Natural killer cell (primary cell): Measurements from ENCODE around the gene DHRS1. TPM values are rescaled to one million over a fixed set of nuclear protein-coding genes. Genes with fewer than 3 reads are reported as not detected.

Experiments used
- ATAC-seq, 3 donors: fragments of 150-1000 bp in 2 of 3; fragments of 200-7000 bp in 1 of 3; cut with Tn5 transposase; 1 replicate in 1 of 3; 2 replicates in 2 of 3; pipeline ENCODE4 v1.10.0; 2021; ENCODE audit warnings: mild to moderate bottlenecking in 2 of 3, moderate library complexity in 2 of 3
- DNase-seq, 2 donors: peaks; one replicate each; pipeline versions ENCODE4 v3.0.0 to v3.0.0-alpha.2; 2013 to 2021; ENCODE audit warnings: mixed read lengths in 1 of 2
- H3K27ac ChIP-seq: one replicate; pipeline ENCODE4 v1.5.1; 2013; ENCODE audit warnings: mild to moderate bottlenecking, low read length
- H3K27me3 ChIP-seq: one replicate; pipeline ENCODE4 v1.6.1; 2013; ENCODE audit warnings: low read length; ENCODE audit not compliant: control insufficient read depth, insufficient read depth
- H3K36me3 ChIP-seq: one replicate; pipeline ENCODE4 v1.6.1; 2013; ENCODE audit warnings: low read length; ENCODE audit not compliant: control insufficient read depth, insufficient read depth
- H3K4me1 ChIP-seq: one replicate; pipeline ENCODE4 v1.6.1; 2013; ENCODE audit warnings: low read length; ENCODE audit not compliant: control insufficient read depth, insufficient read depth
- H3K4me3 ChIP-seq: one replicate; pipeline ENCODE4 v1.5.1; 2013; ENCODE audit warnings: low read length
- H3K9me3 ChIP-seq: one replicate; pipeline ENCODE4 v1.6.1; 2013; ENCODE audit warnings: low read length; ENCODE audit not compliant: control insufficient read depth, insufficient read depth
- H3K27ac Mint-ChIP-seq, 2 donors: one replicate each; pipeline ENCODE4 v1.8.0; 2022; ENCODE audit warnings: mild to moderate bottlenecking in 2 of 2, mixed read lengths in 2 of 2, moderate library complexity in 1 of 2
- H3K27me3 Mint-ChIP-seq, 2 donors: one replicate each; pipeline ENCODE4 v1.8.0; 2022; ENCODE audit warnings: low read depth in 2 of 2, mixed read lengths in 2 of 2
- H3K36me3 Mint-ChIP-seq: one replicate; pipeline ENCODE4 v1.8.0; 2022; ENCODE audit warnings: mixed read lengths
- H3K4me1 Mint-ChIP-seq, 2 donors: one replicate each; pipeline ENCODE4 v1.8.0; 2022; ENCODE audit warnings: mixed read lengths in 2 of 2
- H3K4me3 Mint-ChIP-seq: one replicate; pipeline ENCODE4 v1.8.0; 2022; ENCODE audit warnings: mild to moderate bottlenecking, moderate library complexity, mixed read lengths
- H3K9me3 Mint-ChIP-seq, 2 donors: one replicate each; pipeline ENCODE4 v1.8.0; 2022; ENCODE audit warnings: mixed read lengths in 2 of 2
- WGBS: methylation state at CpG from one replicate; pipeline ENCODE4 v1.1.7; 2013; ENCODE audit warnings: missing lambda C conversion rate; ENCODE audit not compliant: insufficient coverage; 5-methylcytosine and 5-hydroxymethylcytosine counted together
- intact Hi-C: fragments of 100-400 bp; cut with micrococcal nuclease; formaldehyde crosslinking; loops from one replicate; pipeline ENCODE4 v1.14.2; 2022
- total RNA-seq, 4 donors: library from RNA; stranded (reverse); fragments of 120-200 nt in 1 of 4; gene quantifications; one replicate each; pipeline versions ENCODE4 v1.2.3 to v1.2.4, GENCODE V29; 2013 to 2022
- TF ChIP-seq, protein P1 (sequence below): fragments of 200-600 bp; IDR thresholded peaks from one replicate; pipeline ENCODE4 v1.8.0; 2022; ENCODE audit warnings: antibody characterized with exemption

DHRS1 gene
- total RNA-seq, 3 donors from 2014 or later (not counting 1 experiment from before 2014, with no cell fraction given): 39.8 to 59.0 (median 43.3) TPM

DNA sequence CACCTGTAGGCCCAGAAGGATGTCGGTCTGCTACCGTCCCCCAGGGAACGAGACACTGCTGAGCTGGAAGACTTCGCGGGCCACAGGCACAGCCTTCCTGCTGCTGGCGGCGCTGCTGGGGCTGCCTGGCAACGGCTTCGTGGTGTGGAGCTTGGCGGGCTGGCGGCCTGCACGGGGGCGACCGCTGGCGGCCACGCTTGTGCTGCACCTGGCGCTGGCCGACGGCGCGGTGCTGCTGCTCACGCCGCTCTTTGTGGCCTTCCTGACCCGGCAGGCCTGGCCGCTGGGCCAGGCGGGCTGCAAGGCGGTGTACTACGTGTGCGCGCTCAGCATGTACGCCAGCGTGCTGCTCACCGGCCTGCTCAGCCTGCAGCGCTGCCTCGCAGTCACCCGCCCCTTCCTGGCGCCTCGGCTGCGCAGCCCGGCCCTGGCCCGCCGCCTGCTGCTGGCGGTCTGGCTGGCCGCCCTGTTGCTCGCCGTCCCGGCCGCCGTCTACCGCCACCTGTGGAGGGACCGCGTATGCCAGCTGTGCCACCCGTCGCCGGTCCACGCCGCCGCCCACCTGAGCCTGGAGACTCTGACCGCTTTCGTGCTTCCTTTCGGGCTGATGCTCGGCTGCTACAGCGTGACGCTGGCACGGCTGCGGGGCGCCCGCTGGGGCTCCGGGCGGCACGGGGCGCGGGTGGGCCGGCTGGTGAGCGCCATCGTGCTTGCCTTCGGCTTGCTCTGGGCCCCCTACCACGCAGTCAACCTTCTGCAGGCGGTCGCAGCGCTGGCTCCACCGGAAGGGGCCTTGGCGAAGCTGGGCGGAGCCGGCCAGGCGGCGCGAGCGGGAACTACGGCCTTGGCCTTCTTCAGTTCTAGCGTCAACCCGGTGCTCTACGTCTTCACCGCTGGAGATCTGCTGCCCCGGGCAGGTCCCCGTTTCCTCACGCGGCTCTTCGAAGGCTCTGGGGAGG is 11.3 kb upstream of the DHRS1 start, which contains the start of gene LTB4R:
TSS of gene LTB4R (plus strand) at position 857 of the 959 bp plus-strand sequence. CDS start 4,150 bp downstream, outside the sequence.
- Histone ChIP-seq H3K4me3 (peak within 1 kb of the TSS; percentile 45), H3K9me3 (no peaks in the 10 kb centered on the region), H3K36me3 (peaks cover 20% of the 10 kb centered on the region), H3K4me1 (peaks cover 77% of the 10 kb centered on the region), H3K27me3 (no peaks in the 10 kb centered on the region), H3K27ac (peak within 1 kb of the TSS; percentile 84)
- DNase-seq (peak; percentile 69 to 87), ATAC-seq (peak; percentile 75 to 87 (median 81))
- intact Hi-C loops: loop anchor here (1.0 to 5.0 kb wide), 5 partner anchors 11 to 94 kb away; partner anchors contain the start of genes MDP1, RABGGTA and TINF2
- no peaks in the 10 kb centered on the region for H3K27me3 Mint-ChIP-seq
- 10% methylated on average over 99 of the region's 99 CpGs for WGBS
- no peaks in the 10 kb centered on the region for H3K36me3 Mint-ChIP-seq
- peak within 1 kb of the TSS; percentile 94 to 96 for H3K27ac Mint-ChIP-seq
- peaks cover 71 to 92% of the 10 kb centered on the region in 2 donors for H3K4me1 Mint-ChIP-seq
- H3K9me3 Mint-ChIP-seq: no peaks in the 10 kb centered on the region
- peak within 1 kb of the TSS; percentile 88 for H3K4me3 Mint-ChIP-seq
- TF ChIP-seq, protein P1, sequence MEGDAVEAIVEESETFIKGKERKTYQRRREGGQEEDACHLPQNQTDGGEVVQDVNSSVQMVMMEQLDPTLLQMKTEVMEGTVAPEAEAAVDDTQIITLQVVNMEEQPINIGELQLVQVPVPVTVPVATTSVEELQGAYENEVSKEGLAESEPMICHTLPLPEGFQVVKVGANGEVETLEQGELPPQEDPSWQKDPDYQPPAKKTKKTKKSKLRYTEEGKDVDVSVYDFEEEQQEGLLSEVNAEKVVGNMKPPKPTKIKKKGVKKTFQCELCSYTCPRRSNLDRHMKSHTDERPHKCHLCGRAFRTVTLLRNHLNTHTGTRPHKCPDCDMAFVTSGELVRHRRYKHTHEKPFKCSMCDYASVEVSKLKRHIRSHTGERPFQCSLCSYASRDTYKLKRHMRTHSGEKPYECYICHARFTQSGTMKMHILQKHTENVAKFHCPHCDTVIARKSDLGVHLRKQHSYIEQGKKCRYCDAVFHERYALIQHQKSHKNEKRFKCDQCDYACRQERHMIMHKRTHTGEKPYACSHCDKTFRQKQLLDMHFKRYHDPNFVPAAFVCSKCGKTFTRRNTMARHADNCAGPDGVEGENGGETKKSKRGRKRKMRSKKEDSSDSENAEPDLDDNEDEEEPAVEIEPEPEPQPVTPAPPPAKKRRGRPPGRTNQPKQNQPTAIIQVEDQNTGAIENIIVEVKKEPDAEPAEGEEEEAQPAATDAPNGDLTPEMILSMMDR: peak; percentile 37

DNA sequence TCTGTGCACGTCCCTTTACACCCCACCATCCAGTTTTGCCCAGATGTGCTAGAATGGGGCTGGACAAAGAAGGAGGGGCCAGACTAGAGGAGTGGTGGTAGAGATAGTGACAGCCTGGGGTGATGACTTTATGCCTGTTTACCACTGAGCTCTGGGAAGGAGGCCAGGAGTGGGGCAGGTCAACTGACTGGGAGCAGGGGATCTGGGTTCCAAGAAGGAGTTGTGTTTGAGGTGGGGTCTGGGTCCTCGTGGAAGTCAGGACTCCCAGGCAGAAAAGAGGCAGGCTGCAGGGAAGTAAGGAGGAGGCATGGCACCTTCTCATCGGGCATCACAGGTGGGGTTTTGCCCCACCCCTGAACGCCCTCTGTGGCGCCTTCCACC is 10.7 kb upstream of the DHRS1 start:
- TF ChIP-seq, protein P1: no peak
- H3K36me3 Mint-ChIP-seq: peaks cover 3% of the 10 kb centered on the region
- peak overlapping the region; percentile 94 to 96 for H3K27ac Mint-ChIP-seq

DNA sequence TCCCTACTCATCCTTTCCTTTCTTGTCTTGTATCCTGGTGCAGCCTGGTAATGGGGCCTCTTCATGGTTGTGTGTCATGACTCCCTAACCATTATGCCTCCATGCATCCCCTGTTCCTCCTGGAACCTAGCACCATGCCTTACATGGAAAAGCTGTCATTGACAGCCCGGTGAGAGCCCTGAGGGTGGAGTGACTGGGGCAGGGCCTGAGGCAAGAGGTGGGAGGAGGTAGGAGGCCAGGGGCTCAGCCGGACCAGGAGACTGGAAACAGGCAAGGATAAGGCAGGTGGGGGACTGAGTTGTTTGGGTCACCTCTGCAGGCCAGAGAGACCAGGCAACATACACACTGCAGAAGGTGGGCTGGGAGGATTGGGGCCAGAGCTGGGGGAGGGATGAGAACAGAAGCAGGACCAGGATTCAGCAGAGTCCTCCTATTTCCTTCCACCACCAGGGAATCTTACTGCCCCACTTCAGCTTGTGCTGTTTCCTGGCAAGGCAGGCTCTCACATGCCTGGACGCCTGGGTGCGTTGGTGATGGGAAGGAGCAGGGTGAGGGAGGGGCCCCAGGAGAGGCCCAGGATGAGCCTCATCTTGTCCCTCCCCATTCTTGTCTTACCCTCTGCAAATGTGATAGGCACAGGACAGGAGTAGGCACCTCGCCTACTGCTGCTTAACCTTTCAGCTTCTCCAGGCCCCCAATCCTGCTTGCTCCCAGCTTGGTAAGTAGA is 10.1 kb upstream of the DHRS1 start, which contains the start of gene LTB4R2:
TSS of gene LTB4R2 (plus strand) at position 603 of the 727 bp plus-strand sequence. CDS start 525 bp downstream, outside the sequence.
- no peaks in the 10 kb centered on the region for H3K27me3 Mint-ChIP-seq
- no peak for ATAC-seq
- H3K4me1 Mint-ChIP-seq: peaks cover 59 to 79% of the 10 kb centered on the region in 2 donors
- H3K27ac Mint-ChIP-seq: peak within 1 kb of the TSS; percentile 94 to 96
- H3K36me3 ChIP-seq: peaks cover 32% of the 10 kb centered on the region
- peaks cover 9% of the 10 kb centered on the region for H3K36me3 Mint-ChIP-seq
- no peak for DNase-seq
- no peaks in the 10 kb centered on the region for H3K27me3 ChIP-seq
- peak within 1 kb of the TSS; percentile 30 for H3K4me3 ChIP-seq
- H3K27ac ChIP-seq: peak within 1 kb of the TSS; percentile 54
- intact Hi-C loops: loop anchor here (1.0 to 5.0 kb wide), 3 partner anchors 9 to 92 kb away; partner anchors contain the start of genes MDP1 and TINF2
- H3K4me3 Mint-ChIP-seq: peak within 1 kb of the TSS; percentile 88
- H3K4me1 ChIP-seq: peaks cover 65% of the 10 kb centered on the region
- H3K9me3 ChIP-seq: no peaks in the 10 kb centered on the region
- 89% methylated on average over 5 of the region's 5 CpGs for WGBS
- no peaks in the 10 kb centered on the region for H3K9me3 Mint-ChIP-seq
- TF ChIP-seq, protein P1: no peak

More for the DNA sequence above, 10.7 kb upstream of the DHRS1 start:
- Histone ChIP-seq H3K4me3 (peak overlapping the region; percentile 30), H3K4me1 (peaks cover 71% of the 10 kb centered on the region), H3K36me3 (peaks cover 27% of the 10 kb centered on the region), H3K27me3 (no peaks in the 10 kb centered on the region), H3K27ac (peak overlapping the region; percentile 54), H3K9me3 (no peaks in the 10 kb centered on the region)
- WGBS: 4% methylated on average over 4 of the region's 5 CpGs
- no peak for ATAC-seq
- intact Hi-C loops: loop anchor here (1.0 to 5.0 kb wide), 3 partner anchors 10 to 93 kb away; partner anchors contain the start of genes MDP1 and TINF2
- DNase-seq: no peak
- no peaks in the 10 kb centered on the region for H3K9me3 Mint-ChIP-seq
- peak overlapping the region; percentile 88 for H3K4me3 Mint-ChIP-seq
- no peaks in the 10 kb centered on the region for H3K27me3 Mint-ChIP-seq
- H3K4me1 Mint-ChIP-seq: peaks cover 64 to 85% of the 10 kb centered on the region in 2 donors
